ENCODE data around the gene RPTOR.

GRCh38 chr17:80908776-80909175 lies 364.1 kb downstream of the RPTOR start:
- no peak for TF ChIP-seq CTCF (IDR thresholded peaks at IDR 0.05; ENCODE audit: low read depth, low read length)
- TF ChIP-seq EZH2phosphoT487 (IDR thresholded peaks at IDR 0.05; ENCODE audit: low read depth): no peak
